ENCODE measurements around the gene SMPD3. TPM values are rescaled to one million over a fixed set of nuclear protein-coding genes. Genes with fewer than 3 reads are reported as not detected.

SMPD3 gene
- total and polyA plus RNA-seq, 2 of the 4 experiments (the other 2 are of a cell fraction): not detected

DNA sequence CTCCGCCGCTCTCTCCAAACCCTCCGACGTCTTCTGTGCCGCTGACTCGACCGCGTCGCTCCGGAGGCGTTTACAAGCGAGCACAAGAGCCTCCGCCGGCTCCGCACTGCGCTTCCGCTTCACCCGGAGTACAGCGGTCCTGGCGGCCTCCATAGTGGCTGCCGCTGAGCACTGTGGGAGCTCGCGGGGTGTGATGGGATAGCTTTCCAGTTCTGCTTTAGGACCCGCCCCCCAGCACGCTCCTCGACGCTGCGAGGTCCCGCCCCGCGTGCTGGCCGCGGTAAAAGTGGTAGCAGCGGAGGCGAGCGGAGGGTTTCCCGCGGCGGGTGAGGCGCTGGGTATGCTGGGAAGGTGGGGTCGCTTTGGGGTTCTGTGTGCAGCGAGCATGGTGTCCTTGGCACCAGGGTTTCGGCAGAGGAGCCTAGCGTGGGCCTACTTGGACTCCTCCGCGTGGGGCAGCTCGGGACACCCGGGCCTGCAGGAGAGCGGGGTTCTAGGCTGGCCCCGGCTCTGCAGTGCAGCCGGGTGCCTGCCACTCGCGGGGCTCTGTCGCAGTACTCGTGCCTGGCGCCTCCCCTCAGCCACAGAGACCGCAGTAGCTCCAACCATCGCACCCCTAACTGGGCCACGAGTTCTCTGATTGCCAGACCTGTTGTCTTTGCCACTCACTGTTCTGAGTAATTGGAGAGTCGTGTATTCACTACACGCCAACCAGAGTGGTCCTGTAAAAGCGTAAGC, 137.4 kb downstream of the SMPD3 start, which contains the start of the genes PRMT7 and SLC7A6OS (continued):
- TF ChIP-seq MAZ (IDR thresholded peaks at IDR 0.05; ENCODE audit: borderline replicate concordance, low read depth, low read length): 0 out of 2 replicates have a peak, but pooled peaks have one; percentile 4
- no peak for TF ChIP-seq CEBPB (IDR thresholded peaks at IDR 0.05; ENCODE audit: low read depth, low read length)
- no peak for TF ChIP-seq FOS (IDR thresholded peaks at IDR 0.05; ENCODE audit: low read depth, low read length)

DNA sequence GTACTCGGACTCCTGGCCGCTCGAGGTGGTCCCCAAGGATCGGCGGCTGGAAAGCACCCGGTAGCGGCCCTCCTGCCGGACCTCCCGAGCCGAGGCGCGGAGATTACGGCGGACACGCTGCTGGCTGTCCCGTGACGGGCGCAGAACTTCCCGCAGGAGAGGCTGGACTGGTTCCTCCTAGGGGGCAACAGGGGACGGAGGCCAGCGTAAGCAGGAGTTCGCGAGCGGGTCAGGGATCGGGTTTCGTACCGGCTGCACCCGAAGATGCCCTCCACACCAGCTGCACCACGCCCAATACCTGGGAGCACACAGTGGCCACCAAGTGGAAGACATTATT, 137.9 kb downstream of the SMPD3 start:
- H3K4me2 ChIP-seq (ENCODE audit: low read depth, low read length): peak overlapping the region; percentile 98
- peak overlapping the region; percentile 59 for H2BK5ac ChIP-seq (ENCODE audit: low read depth, low read length, poor library complexity, severe bottlenecking)
- ATAC-seq (ENCODE audit: low read depth): peak; percentile 49
- peak overlapping the region; percentile 98 for H2AK9ac ChIP-seq (replicated peaks; ENCODE audit: low read depth, low read length, poor library complexity)
- H3K4me3 ChIP-seq (ENCODE audit: insufficient read depth, low read depth, low read length): peak overlapping the region; percentile 97
- H3K4ac ChIP-seq (ENCODE audit: low read depth, low read length): peak overlapping the region; percentile 84
- H3K36me3 ChIP-seq (ENCODE audit: control insufficient read depth, insufficient read depth, low read length): peaks cover 15% of the 10 kb centered on the region
- H2BK20ac ChIP-seq (ENCODE audit: low read depth, low read length): no peak overlapping the region
- H3K9me1 ChIP-seq (ENCODE audit: insufficient read depth, low read length): no peaks in the 10 kb centered on the region; the same call in 1 of the 2 replicates
- in situ Hi-C loops (cut with MboI; ENCODE audit: low sequenced_read_pairs) (no loop called here), intact Hi-C loops (cut with micrococcal nuclease) (loop anchor here (2.0 to 5.0 kb wide), 2 partner anchors 18 to 43 kb away; no protein-coding TSS in a partner anchor), dilution Hi-C loops (cut with HindIII; ENCODE audit: low sequenced_read_pairs, unreplicated experiment) (no loop called here)
- TF ChIP-seq, protein P1, sequence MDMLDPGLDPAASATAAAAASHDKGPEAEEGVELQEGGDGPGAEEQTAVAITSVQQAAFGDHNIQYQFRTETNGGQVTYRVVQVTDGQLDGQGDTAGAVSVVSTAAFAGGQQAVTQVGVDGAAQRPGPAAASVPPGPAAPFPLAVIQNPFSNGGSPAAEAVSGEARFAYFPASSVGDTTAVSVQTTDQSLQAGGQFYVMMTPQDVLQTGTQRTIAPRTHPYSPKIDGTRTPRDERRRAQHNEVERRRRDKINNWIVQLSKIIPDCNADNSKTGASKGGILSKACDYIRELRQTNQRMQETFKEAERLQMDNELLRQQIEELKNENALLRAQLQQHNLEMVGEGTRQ (IDR thresholded peaks at IDR 0.05; ENCODE audit: low read depth, low read length): no peak
- TF ChIP-seq CHD1 (IDR thresholded peaks at IDR 0.05; ENCODE audit: low read depth, low read length): no peak
- peak overlapping the region; percentile 12 for H2AK5ac ChIP-seq (ENCODE audit: low read depth, low read length)
- BruUV-seq (replicated peaks): TSS peak; percentile 74
- peak overlapping the region; percentile 85 for H3K9ac ChIP-seq (ENCODE audit: low read depth, low read length)
- H2AFZ ChIP-seq (replicated peaks; ENCODE audit: low read length, poor library complexity): peak overlapping the region; percentile 98
- peak overlapping the region; percentile 50; the same call in 1 of the 2 replicates for H3K18ac ChIP-seq (ENCODE audit: low read depth, low read length)
- peak overlapping the region; percentile 93 for H4K5ac ChIP-seq (ENCODE audit: low read depth, low read length)
- H3K56ac ChIP-seq (ENCODE audit: extremely low read depth, insufficient read depth, low read length): peak overlapping the region; percentile 92
- no peaks in the 10 kb centered on the region for H3K9me3 ChIP-seq (ENCODE audit: control insufficient read depth, insufficient read depth, low read length)
- ChIA-PET POLR2A (ENCODE audit: unreplicated experiment) (interaction anchor here (0.6 to 1.0 kb wide), 3 partner anchors 10 to 65 kb away, joined by 3 to 5 read pairs (median 3); partner anchors contain the start of gene PLA2G15), CTCF (interaction anchor here (0.8 to 1.2 kb wide), 3 partner anchors 29 to 46 kb away, joined by 3 to 6 read pairs (median 3); partner anchors contain the start of gene SLC7A6)
- peak overlapping the region; percentile 87 for H3K23ac ChIP-seq (ENCODE audit: low read depth, low read length)
- H3K79me1 ChIP-seq (ENCODE audit: low read depth in 1 of 2, low read length in 2 of 2): peaks cover 26 to 67% of the 10 kb centered on the region in 2 experiments
- H2BK120ac ChIP-seq (ENCODE audit: low read depth, low read length): 0 out of 2 replicates have a peak overlapping the region, but pooled peaks have one; percentile 21
- no peaks in the 10 kb centered on the region for H3K27me3 ChIP-seq (ENCODE audit: control insufficient read depth, insufficient read depth, low read length)
- H3K4me1 ChIP-seq (ENCODE audit: control insufficient read depth, insufficient read depth, low read length): peaks cover 9% of the 10 kb centered on the region
- no peak overlapping the region for H2BK15ac ChIP-seq (ENCODE audit: low read depth, low read length)
- H4K20me1 ChIP-seq (ENCODE audit: insufficient read depth, low read length): peaks cover 11% of the 10 kb centered on the region; the same call in 1 of the 2 replicates
- peak overlapping the region; percentile 67 to 99 for H4K8ac ChIP-seq (ENCODE audit: low read depth in 2 of 2, low read length in 2 of 2)
- H3K14ac ChIP-seq (replicated peaks; ENCODE audit: low read depth, low read length): peak overlapping the region; percentile 97
- 1% methylated on average over 22 of the region's 29 CpGs; no CpG with 5 or more reads in 1 of the 2 experiments for WGBS, 2 experiments (ENCODE audit: extremely low coverage in 2 of 2, insufficient read length in 1 of 2)
- DNase-seq: no peak
- H3K27ac ChIP-seq (ENCODE audit: insufficient read depth, low read length): peak overlapping the region; percentile 89
- H4K91ac ChIP-seq (ENCODE audit: insufficient read depth, low read depth, low read length): peak overlapping the region; percentile 75

Measured in IMR-90 (cell line).